Caco-2 (cell line): Measurements from ENCODE around the gene MOBP. TPM values are rescaled to one million over a fixed set of nuclear protein-coding genes. Genes with fewer than 3 reads are reported as not detected.

Source experiments
- BruUV-seq: library from RNA; stranded (reverse); fragments of 400-500 nt; replicated peaks from 2 replicates; lab custom pipeline; 2021; lab: Mats Ljungman, UMichigan
- CTCF ChIA-PET: fragments of 300-600 bp; sonication (Branson Sonifier 250); formaldehyde crosslinking; loops from one replicate; lab custom pipeline; 2022; ENCODE audit warnings: antibody characterized with exemption; lab: Charles Lee
- POLR2A ChIA-PET: fragments of 300-600 bp; sonication (Branson Sonifier 250); formaldehyde crosslinking; loops from one replicate; lab custom pipeline; 2022; ENCODE audit warnings: antibody characterized with exemption; lab: Charles Lee
- DNase-seq, 2 experiments: peaks; one replicate each; pipeline versions ENCODE4 v3.0.0 to v3.0.0-alpha.2; 2020 to 2022
- H3K27me3 ChIP-seq: replicated peaks from 2 replicates; pipeline ENCODE4 v1.6.0; 2011; ENCODE audit warnings: low read length; ENCODE audit not compliant: control insufficient read depth, insufficient read depth
- H3K36me3 ChIP-seq: 2 replicates; pipeline ENCODE4 v1.5.1; 2011; ENCODE audit warnings: low read length; ENCODE audit not compliant: control insufficient read depth, insufficient read depth
- H3K4me1 ChIP-seq: fragments of 250-450 bp; sonication (Bioruptor Pico); 2 replicates; pipeline ENCODE4 v1.5.1; 2020; ENCODE audit warnings: mild to moderate bottlenecking
- H3K4me3 ChIP-seq: 2 replicates; pipeline ENCODE4 v1.5.1; 2011; ENCODE audit warnings: low read depth, mild to moderate bottlenecking, control low read depth, low read length
- H3K9me3 ChIP-seq: fragments of 250-450 bp; sonication (Bioruptor Pico); 2 replicates; pipeline ENCODE4 v1.5.1; 2020; ENCODE audit warnings: mild to moderate bottlenecking, moderate library complexity
- H3K27ac Mint-ChIP-seq: one replicate; pipeline ENCODE4 v1.8.0; 2022; ENCODE audit warnings: mixed read lengths; ENCODE audit not compliant: unreplicated experiment
- H3K27me3 Mint-ChIP-seq: one replicate; pipeline ENCODE4 v1.8.0; 2022; ENCODE audit warnings: mixed read lengths; ENCODE audit not compliant: insufficient read depth, unreplicated experiment
- H3K36me3 Mint-ChIP-seq: one replicate; pipeline ENCODE4 v1.8.0; 2022; ENCODE audit warnings: mild to moderate bottlenecking, mixed read lengths; ENCODE audit not compliant: insufficient read depth, unreplicated experiment
- H3K4me1 Mint-ChIP-seq: one replicate; pipeline ENCODE4 v1.8.0; 2022; ENCODE audit warnings: low read depth, mixed read lengths; ENCODE audit not compliant: unreplicated experiment
- H3K4me3 Mint-ChIP-seq: one replicate; pipeline ENCODE4 v1.8.0; 2022; ENCODE audit warnings: mild to moderate bottlenecking, moderate library complexity, mixed read lengths; ENCODE audit not compliant: unreplicated experiment
- H3K9me3 Mint-ChIP-seq: one replicate; pipeline ENCODE4 v1.8.0; 2022; ENCODE audit warnings: mixed read lengths; ENCODE audit not compliant: unreplicated experiment
- intact Hi-C: fragments of 100-400 bp; cut with micrococcal nuclease; formaldehyde crosslinking; loops from one replicate; pipeline ENCODE4 v1.10.0; 2022; ENCODE audit not compliant: unreplicated experiment
- total RNA-seq: library from RNA; stranded (reverse); gene quantifications from 2 replicates; pipeline ENCODE4 v1.2.3, GENCODE V29; 2022
- TF ChIP-seq, protein P1 (sequence below), 2 experiments: fragments of 200-600 bp in 1 of 2; IDR thresholded peaks; 1 replicate in 1 of 2; 2 replicates in 1 of 2; pipeline versions ENCODE4 v1.5.1 to v1.8.0; 2011 to 2022; ENCODE audit warnings: antibody characterized with exemption in 1 of 2, control low read depth in 1 of 2, inconsistent platforms in 1 of 2, low read depth in 1 of 2, low read length in 1 of 2, mild to moderate bottlenecking in 1 of 2, moderate library complexity in 1 of 2; ENCODE audit not compliant: insufficient read depth in 1 of 2, severe bottlenecking in 1 of 2, unreplicated experiment in 1 of 2

MOBP gene
- total RNA-seq, 1 experiment from 2014 or later, result 0.27 TPM

- Mint-ChIP-seq H3K27me3 (peaks cover 15% of the 10 kb centered on the region), H3K4me3 (no peak overlapping the region), H3K27ac (no peak overlapping the region), H3K4me1 (peaks cover 7% of the 10 kb centered on the region), H3K36me3 (no peaks in the 10 kb centered on the region), H3K9me3 (no peaks in the 10 kb centered on the region)
- intact Hi-C loops, result loop anchor here (2.0 kb wide), 1 partner anchor 14 kb away; no protein-coding TSS in a partner anchor
- TF ChIP-seq, protein P1, sequence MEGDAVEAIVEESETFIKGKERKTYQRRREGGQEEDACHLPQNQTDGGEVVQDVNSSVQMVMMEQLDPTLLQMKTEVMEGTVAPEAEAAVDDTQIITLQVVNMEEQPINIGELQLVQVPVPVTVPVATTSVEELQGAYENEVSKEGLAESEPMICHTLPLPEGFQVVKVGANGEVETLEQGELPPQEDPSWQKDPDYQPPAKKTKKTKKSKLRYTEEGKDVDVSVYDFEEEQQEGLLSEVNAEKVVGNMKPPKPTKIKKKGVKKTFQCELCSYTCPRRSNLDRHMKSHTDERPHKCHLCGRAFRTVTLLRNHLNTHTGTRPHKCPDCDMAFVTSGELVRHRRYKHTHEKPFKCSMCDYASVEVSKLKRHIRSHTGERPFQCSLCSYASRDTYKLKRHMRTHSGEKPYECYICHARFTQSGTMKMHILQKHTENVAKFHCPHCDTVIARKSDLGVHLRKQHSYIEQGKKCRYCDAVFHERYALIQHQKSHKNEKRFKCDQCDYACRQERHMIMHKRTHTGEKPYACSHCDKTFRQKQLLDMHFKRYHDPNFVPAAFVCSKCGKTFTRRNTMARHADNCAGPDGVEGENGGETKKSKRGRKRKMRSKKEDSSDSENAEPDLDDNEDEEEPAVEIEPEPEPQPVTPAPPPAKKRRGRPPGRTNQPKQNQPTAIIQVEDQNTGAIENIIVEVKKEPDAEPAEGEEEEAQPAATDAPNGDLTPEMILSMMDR (IDR thresholded peaks at IDR 0.05; ENCODE audit: insufficient read depth in 1 of 2, low read depth in 1 of 2, low read length in 1 of 2, severe bottlenecking in 1 of 2, unreplicated experiment in 1 of 2), result no peak
- no TSS peak for BruUV-seq
- DNase-seq, result no peak
- CTCF ChIA-PET, result no interaction called here
- Histone ChIP-seq H3K9me3 (no peaks in the 10 kb centered on the region), H3K36me3 (no peaks in the 10 kb centered on the region), H3K4me3 (no peak overlapping the region), H3K4me1 (no peaks in the 10 kb centered on the region), H3K27me3 (no peaks in the 10 kb centered on the region)
- POLR2A ChIA-PET, result no interaction called here
Observed at GRCh38 chr3:39463269-39463668, 4.2 kb upstream of the MOBP start.

DNA sequence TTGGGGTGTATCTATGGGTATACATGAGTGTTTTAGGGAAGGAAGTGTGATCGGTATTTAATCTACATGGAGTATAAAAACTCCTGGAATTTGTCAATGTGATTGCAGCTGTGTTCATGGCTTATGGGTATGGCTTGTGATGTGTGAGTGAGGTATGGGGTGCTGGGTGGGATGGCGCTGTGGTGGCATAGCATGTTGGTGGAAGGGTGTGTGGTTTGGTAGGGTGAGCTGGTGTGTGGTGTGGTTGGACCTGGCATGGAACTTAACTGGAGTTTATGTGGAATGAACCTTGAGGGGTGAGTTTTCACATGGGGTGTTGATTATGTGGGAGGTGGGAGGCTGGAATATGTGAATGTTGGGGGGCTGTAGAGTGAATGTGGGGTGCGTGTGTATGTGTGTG lies 492 bp upstream of the MOBP start:
- H3K27ac Mint-ChIP-seq, result no peak overlapping the region
- H3K9me3 Mint-ChIP-seq, result no peaks in the 10 kb centered on the region
- DNase-seq, result no peak

GRCh38 chr3:39468108-39468436 lies 592 bp downstream of the MOBP start:
- Histone ChIP-seq H3K4me3 (no peak overlapping the region), H3K36me3 (no peaks in the 10 kb centered on the region), H3K4me1 (no peaks in the 10 kb centered on the region), H3K9me3 (no peaks in the 10 kb centered on the region), H3K27me3 (no peaks in the 10 kb centered on the region)
- H3K4me1 Mint-ChIP-seq, result peaks cover 7% of the 10 kb centered on the region
- H3K27ac Mint-ChIP-seq, result no peak overlapping the region
- POLR2A ChIA-PET, result no interaction called here
- H3K9me3 Mint-ChIP-seq, result no peaks in the 10 kb centered on the region
- CTCF ChIA-PET, result no interaction called here
- H3K36me3 Mint-ChIP-seq, result no peaks in the 10 kb centered on the region
- intact Hi-C loops, result no loop called here
- H3K4me3 Mint-ChIP-seq, result no peak overlapping the region
- no TSS peak for BruUV-seq
- DNase-seq, result no peak
- TF ChIP-seq, protein P1 (IDR thresholded peaks at IDR 0.05; ENCODE audit: insufficient read depth in 1 of 2, low read depth in 1 of 2, low read length in 1 of 2, severe bottlenecking in 1 of 2, unreplicated experiment in 1 of 2), result no peak
- H3K27me3 Mint-ChIP-seq, result peaks cover 11% of the 10 kb centered on the region

More for the DNA sequence above, 492 bp upstream of the MOBP start:
- TF ChIP-seq, protein P1 (IDR thresholded peaks at IDR 0.05; ENCODE audit: insufficient read depth in 1 of 2, low read depth in 1 of 2, low read length in 1 of 2, severe bottlenecking in 1 of 2, unreplicated experiment in 1 of 2), result no peak
- Histone ChIP-seq H3K4me1 (no peaks in the 10 kb centered on the region), H3K4me3 (no peak overlapping the region), H3K36me3 (no peaks in the 10 kb centered on the region), H3K27me3 (no peaks in the 10 kb centered on the region), H3K9me3 (no peaks in the 10 kb centered on the region)
- Mint-ChIP-seq H3K4me3 (no peak overlapping the region), H3K4me1 (peaks cover 7% of the 10 kb centered on the region), H3K36me3 (no peaks in the 10 kb centered on the region), H3K27me3 (peaks cover 15% of the 10 kb centered on the region)
- intact Hi-C loops, result no loop called here
- ChIA-PET CTCF (interaction anchor here (0.7 kb wide), 1 partner anchor 1327 kb away, joined by 3 read pairs; no protein-coding TSS in a partner anchor), POLR2A (no interaction called here)
- BruUV-seq, result no TSS peak
